ENCODE results near the gene NBPF4.
"Not testable (repeated sequence)": the region's sequence is repeated elsewhere in the genome, so short reads cannot be mapped to it uniquely, and the experiment has no call there.

The NBPF4 gene, protein sequence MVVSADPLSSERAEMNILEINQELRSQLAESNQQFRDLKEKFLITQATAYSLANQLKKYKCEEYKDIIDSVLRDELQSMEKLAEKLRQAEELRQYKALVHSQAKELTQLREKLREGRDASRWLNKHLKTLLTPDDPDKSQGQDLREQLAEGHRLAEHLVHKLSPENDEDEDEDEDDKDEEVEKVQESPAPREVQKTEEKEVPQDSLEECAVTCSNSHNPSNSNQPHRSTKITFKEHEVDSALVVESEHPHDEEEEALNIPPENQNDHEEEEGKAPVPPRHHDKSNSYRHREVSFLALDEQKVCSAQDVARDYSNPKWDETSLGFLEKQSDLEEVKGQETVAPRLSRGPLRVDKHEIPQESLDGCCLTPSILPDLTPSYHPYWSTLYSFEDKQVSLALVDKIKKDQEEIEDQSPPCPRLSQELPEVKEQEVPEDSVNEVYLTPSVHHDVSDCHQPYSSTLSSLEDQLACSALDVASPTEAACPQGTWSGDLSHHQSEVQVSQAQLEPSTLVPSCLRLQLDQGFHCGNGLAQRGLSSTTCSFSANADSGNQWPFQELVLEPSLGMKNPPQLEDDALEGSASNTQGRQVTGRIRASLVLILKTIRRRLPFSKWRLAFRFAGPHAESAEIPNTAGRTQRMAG

DNA sequence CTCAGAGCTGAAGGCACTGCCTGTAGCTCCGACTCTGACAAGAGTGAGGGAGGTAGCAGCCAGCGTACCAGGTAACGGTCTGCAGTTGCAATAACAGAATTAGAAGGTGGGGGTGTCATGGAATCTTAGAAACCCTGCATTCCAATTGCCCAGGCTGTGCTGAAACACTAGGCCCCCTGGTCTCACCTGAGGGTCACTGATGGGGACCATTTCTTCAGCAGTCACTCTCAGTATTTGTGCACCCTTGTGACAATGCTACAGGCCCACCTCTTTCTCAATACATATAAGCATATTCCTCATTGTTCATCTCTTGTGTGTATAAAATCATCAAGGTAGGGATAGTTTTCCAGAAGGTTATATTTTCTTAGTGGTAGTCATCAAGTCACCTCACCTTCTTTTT, at the start of gene NBPF4:
TSS of gene NBPF4 (minus strand) at position 101 of the 400 bp plus-strand sequence. CDS start 315 bp downstream, outside the sequence.
- DNase-seq = not testable (repeated sequence)

DNA sequence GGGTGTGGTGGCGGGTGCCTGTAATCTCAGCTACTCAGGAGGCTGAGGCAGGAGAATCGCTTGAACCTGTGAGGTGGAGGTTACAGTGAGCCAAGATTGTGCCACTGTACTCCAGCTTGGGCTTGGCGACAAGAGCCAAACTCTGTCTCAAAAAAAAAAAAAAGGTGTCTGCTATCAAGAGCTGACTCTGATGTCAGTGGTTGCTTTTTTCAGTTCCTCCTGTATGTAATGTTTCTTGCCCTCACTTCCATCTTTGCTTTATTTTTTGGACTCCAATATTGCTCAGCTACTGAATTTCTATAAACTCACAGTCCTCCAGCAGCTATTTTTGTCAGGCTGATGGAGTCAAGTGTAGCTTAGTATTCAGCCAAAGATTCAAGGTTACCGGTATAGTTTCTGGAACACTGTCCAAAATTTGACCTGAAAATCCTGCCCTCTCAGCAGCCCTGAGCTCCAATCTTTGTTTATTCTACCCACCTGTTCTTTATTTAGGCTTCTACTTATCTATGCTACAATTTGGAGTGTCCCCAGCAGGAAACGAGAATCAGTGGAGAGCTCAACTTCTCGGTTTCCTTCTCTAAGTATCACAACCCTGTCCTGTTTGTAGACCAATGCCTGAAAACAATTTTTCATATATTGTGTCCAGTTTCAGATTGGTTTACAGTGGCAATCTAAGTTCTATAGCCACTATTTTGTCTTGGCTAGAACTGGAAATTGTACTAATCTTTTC, 38.8 kb upstream of the NBPF4 start:
- not testable (repeated sequence) for DNase-seq

DNA sequence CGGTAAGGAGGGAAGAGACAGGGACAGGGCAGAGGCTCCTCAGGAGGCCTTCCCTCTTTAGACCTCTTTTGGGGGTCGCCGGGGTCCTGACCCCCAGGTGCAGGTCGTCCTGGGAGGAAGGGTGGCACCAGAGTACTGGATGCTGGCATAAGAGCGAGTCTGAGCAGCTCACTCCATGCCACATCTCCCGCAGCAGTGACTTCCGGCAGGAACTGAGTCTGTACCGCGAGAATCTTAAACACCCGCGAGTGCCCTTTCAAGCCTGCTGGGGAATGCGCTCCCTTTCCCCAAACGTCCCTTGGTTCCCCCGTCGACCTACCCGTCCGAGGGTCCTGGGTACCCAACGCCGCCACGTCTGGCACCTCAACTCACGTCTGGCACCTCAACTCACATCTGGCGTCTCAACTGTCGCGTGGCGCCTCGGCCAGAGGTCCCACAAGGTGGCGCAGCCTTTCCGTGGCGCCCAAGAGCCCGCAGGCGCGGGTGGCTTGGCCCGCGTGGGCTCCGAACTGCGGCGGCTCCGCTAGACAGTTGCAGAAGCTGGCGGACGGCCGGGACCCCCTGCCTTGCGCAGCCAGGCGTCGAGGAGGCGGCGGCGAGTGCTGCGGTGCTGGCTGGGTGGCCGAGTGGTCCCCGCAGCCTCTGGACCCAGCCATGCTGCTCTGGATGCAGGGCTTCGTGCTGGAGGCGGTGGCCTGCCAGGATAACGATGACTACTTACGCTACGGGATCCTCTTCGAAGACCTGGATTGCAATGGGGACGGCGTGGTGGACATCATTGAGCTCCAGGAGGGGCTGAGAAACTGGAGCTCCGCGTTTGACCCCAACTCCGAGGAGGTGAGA, 28.8 kb upstream of the NBPF4 start:
- not testable (repeated sequence) for DNase-seq

DNA sequence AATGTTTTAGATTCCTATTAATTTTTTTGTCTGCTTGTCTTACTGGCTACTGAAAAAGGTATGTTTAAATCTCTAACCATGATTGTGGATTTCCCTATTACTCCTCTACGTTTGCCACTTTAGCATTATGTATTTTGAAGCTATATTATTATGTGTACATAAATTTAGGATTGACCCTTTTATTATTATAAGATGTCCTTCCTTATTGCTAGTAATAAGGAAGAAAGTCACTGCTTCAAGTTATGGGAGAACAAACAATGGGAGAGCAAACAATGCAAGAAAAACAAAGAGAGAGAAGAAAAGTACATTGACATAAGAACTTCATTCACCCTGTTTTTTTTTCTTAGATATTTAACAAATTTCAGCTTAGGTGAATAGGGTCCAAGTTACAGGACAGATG, 23.2 kb upstream of the NBPF4 start:
- DNase-seq = not testable (repeated sequence)

DNA sequence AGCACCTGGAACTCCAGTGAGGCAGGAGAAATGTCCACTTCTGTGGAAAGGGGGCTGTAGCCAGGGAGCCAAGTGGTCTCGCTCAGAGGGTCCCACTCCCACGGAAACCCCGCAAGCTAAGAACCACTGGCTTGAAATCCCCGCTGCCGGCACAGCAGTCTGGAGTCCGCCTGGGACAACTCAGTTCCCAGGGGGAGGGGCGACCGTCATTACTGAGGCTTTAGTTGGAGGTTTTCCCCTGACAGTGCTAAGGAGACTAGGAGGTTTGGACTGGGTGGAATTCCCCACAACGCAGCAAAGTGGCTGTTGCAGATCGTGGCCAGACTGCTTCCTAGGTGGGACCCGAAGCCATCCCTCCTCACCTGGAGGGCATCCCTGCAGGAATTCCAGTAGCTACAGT, 18.1 kb upstream of the NBPF4 start:
- not testable (repeated sequence) for DNase-seq

DNA sequence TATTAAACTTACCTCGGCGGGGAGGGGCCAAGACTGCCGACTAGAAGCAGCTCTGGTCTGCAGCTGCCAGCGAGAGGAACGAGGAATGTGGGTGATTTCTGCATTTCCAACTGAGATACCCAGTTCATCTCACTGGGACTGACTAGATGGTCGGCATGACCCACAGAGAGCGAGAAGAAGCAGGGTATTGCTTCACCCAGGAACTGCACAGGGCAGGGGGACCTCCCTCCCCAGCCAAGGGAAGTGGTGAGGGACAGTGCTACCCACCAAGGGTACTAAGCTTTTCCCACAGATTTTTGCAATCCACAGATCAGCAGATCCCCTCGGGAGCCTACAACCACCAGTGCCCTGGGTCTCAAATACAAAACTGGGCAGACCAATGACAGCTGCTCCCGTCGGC, 17.6 kb upstream of the NBPF4 start:
- DNase-seq = not testable (repeated sequence)

DNA sequence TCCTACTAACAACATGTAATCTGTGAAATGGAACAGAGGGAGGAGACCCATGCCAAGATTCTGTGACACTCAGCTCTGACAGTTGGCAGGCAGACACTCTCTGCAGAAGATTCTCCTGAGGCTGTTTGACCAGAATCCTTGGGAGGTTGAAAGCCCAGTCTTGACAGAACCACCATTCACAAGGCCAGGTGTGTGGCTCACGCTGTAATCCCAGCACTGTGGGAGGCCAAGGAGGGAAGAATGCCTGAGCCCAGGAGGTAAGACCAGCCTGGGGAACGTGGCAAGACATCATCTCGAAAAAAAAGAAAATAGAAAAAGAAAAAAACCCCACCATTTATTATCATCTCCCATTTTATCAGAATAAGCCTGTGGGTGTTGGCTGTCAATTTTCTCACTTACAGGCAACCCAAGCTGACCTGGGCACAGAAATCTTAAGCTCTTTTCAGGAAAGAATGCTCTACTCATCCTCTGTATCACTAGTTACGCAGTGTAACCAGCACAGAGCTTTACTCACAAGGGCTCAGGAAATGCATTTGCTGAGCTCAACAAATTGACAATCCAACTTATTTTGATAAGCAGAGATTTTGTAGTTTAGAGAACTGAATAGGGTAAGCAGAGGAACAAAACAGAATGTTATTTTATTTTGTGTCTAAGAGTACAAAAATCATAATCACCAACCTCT, 16.8 kb upstream of the NBPF4 start:
- DNase-seq = not testable (repeated sequence)

DNA sequence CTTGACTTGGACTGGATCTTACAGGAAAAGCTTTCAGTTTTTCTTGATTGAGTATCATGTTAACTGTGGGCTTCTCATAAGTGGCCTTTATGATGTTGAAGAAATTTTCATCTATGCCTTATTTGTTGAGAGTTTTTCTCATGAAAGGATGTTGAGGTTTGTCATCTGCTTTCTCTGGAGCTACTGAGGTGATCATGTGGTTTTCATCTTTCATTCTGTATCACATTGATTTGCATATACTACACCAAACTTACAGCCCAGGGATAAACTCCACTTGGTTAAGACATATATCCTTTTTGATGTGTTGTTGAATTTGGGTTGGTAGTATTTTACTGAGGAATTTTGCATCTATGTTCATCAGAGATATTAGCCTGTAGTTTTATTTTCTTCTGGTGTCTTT, 11.6 kb upstream of the NBPF4 start:
- not testable (repeated sequence) for DNase-seq

DNA sequence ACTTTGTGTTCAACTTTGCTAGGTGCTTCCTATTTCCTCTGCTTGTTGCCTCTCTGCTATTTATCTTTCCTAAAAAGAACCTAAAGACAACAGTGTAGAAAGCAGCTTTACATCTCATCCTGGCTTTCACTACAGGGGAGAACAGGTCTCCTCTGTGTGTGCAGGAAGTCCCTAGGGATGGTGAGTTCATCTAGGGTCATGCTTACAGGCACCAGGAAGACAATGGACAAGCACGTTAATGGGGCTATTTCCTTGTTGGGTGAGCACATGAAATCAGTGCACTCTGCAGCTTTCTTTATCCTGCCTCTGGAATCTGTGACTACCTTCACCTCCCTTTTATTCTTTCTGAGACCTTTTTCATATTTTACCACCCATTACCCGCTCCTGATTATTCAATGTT, 4.5 kb downstream of the NBPF4 start:
- not testable (repeated sequence) for DNase-seq

DNA sequence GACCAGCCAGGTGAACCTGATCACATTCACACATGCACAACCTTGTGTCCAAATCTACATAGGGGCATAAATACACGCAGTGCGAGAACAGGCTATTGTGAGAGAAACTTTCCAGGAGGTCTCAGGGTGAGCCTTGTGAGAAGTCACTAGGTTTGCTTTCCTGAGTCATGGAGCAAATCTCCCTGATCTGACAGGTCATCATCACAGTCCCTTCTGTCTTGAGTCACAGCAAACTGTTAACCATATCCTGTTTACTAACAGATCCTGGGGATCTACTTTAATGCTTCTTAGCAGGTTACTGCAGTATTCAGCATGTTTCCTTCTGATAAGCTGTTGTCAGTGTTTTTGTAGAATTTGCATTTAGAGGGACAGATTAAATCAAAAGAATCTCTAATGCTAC, 8.6 kb downstream of the NBPF4 start:
- DNase-seq = not testable (repeated sequence)

DNA sequence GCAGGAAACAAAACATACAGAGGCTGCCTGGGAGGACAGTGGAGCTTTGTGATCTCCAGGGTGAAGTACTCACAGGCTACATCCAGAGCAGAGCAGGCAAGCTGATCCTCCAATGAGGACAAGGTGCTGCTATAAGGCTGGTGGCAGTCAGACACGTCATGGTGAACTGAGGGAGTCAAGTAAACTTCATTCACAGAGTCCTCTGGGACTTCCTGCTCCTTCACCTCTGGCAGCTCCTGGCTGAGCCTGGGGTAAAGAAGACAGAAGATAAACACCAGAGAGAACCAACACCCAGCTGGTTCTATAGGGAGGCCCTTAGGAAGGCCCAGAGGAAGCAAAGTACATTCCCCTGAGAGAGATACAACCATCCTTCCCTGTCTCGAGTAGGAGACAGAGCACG, 11.7 kb downstream of the NBPF4 start:
- DNase-seq = not testable (repeated sequence)

DNA sequence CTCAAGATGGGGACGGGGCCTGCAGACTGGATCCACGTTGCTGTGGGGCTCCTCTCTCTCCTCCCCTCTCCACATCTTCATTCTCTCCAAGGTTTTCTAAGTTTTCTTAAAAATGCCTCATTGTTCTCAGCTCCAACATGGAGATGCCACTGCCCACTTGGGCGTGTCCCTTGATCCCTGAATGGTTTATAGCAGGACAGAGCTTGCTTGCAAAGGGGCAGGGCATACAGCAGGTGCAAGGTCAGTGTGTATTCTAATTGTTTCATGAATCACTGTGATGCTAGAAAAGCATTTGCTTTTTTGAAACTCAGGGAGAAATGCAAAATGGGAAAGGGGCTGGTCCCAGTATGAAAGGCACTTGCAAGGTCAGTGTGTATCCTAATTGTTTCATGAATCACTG, 13.9 kb downstream of the NBPF4 start:
- not testable (repeated sequence) for DNase-seq

DNA sequence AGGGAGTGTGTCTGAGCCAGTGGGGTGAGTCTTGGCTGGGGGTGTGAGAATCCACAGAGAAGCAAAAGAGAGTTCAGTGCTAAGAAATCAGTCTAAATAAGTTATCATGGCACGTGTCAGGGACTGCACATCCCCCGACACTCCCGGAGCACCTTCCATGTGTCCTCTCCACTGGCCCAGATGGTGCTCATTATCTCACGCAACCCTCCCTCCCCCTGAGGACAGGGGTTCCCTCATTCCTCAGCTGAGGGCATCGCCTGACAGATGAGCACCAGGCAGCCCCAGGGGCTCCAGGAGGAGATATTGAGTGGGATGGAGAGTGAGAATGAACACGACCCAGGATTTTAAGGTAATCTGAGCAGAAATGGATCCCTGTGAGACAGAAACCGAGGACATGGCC, 16.1 kb downstream of the NBPF4 start:
- DNase-seq = not testable (repeated sequence)

DNA sequence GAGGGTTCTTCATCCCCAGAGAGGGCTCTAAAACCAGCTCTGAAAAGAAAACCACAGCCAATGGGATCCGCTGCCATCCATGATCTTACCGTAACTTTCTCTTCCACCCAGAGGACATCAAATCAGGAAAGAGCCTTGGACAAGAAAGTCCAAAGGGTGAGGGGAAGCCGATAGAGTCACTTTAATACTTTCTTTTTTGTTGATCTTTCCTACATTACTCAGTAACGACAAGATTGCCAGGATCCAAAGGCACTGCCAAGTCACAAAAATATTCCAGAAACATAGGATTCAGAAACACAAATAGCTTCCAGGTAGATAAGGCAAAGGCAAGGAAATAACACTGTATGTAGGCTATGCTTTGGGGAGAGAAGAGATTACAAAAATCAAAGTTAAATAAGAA, 17.0 kb downstream of the NBPF4 start:
- not testable (repeated sequence) for DNase-seq

DNA sequence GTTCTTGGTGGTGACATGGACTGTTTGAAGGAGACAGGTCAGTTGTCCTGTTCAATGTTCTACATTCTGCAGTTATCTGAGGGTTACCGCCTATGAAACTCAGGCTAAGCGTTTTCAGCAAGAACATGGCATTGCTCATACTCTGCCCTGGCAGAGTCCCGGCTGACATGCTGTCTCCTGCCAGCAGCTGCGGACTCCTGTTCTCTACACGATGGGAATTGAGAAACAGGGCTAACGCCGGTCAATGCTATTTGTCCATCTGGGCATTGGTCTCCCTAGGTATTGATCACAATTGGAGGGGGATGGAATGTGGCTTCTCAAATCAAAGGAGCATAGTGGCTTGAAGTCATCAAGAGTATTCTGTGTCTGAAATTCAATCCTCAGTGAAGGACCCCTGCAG, 20.6 kb downstream of the NBPF4 start:
- DNase-seq = not testable (repeated sequence)

DNA sequence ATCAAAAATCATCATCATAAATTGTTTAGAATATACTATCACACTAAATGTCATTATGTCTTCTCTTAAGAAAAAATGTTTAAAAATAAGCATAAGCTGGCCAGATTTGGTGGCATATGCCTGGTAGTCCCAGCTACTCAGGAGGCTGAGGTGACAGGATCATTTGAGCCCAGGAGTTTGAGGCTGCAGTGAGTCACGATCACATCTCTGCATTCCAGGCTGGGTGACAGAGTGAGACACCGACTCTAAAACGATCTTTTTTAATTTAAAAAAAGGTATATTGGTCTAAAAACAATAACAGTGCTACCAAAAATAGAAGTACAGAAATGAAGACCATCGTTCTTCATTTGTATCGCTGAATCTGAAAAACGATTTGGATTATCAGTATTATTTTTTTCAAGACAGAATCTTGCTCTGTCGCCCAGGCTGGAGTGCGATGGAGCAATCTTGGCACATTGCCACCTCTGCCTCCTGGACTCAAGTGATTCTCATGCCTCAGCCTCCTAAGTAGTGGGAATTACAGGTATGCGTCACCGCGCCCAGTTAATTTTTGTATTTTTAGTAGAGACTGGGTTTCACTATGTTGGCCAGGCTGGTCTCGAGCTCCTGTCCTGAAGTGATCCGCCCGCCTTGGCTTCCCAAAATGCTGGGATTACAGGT, 26.2 kb downstream of the NBPF4 start:
- DNase-seq = not testable (repeated sequence)

DNA sequence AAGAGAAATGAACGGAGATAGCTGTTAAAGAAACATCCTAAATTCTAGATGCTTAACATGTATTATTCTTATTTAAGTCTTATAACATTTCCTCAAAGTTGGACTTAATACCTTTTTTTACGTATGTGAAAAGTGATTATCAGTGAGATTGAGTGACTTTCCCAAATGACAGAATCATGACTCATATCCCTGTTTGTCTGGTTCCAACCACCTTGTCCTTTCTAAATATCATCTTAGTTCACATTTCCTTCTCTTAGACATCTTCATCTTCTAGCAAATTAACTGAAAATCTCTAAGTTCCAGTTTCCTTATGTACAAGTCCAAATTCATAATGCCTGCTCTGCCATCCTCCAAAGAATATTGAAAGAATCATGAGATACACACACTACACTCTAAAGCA, 26.9 kb downstream of the NBPF4 start:
- not testable (repeated sequence) for DNase-seq

DNA sequence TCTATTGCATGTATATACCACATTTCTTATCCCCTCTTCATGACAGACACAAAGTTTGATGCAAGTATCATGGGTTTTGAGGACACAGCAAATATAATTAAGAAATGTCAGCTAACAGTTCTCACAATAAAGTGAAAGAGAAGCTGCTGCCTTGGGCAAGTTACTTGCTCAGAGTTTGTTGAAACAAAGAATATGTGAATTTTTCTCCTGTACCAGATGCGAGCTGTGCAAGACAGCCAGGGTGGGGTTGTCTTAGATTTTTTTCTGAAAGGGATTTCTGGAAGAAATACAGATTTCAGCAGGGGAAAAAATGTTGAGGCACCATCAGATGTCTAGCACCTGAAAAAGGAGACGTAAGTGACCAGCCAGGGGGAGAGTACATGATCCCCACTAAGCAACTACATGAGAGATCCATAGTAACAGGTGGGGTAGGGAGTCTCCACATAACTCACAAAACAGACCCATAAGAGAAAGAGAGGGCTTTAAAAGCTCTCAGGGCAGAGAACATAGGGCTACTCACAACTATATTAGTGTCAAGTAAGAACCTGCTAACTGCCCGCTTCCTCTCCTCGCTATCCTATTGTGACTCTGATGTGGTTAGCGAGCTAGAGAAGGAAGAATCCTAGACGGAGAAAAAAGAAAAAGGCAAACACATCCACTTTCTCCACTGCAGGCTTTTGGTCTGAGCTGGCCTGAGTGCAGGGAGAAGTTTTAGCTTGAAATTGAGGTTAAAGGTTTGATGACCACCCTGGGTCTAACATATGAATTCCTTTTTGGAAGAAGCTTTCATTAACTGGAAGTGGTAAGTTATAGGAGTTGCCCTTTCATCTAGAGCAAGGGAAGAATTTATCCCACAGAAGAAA, 27.6 kb downstream of the NBPF4 start:
- not testable (repeated sequence) for DNase-seq

DNA sequence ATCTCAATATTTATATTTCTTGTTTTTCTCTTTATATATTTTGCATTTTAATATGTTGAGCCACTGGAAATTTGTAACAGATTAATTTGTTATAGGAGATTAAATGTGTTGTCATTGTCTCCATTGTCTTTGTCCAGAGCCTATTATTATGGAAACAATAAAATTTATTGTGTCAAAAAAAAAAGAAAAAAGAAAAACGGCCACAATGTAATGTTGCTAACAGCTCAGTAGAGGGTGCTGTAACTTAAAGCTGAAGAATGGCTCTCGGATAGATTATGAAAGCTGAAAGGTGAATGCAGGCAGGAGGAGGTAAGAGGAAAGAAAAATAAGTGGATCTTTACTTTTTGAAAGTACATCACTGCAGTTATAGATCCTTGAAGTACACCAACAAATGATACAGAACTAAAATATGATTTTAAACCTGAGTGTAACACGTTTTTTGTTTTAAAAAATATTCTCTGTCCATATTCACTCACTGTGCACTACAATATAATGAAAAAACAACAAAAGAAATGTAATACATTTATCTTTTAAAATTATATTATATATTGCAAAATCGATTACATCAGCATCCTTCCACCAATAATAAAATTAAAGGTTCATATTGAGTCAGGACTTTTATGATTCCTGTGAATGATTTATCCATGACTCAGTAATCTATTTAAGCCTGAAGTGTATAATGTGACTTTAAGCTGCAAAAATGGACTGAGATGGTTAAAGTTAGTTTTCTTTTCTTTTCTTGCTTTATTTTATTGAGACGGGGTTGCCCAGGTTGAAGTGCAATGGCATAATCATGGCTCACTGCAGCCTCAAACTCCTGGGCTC, 29.0 kb downstream of the NBPF4 start:
- not testable (repeated sequence) for DNase-seq
